Mesenchymal stem cell (in vitro differentiated cells and primary cell): ENCODE data around the gene PFKP.

Experiments used
- DNase-seq: peaks from one replicate; pipeline ENCODE4 v3.0.0-alpha.2; 2013
- H2AFZ ChIP-seq: one replicate; pipeline ENCODE4 v1.6.1; 2013; ENCODE audit warnings: low read depth, mild to moderate bottlenecking, control low read depth, inconsistent platforms, low read length, moderate library complexity
- H2AK5ac ChIP-seq: 2 replicates; pipeline ENCODE4 v1.6.1; 2013; ENCODE audit warnings: low read length, moderate library complexity, mild to moderate bottlenecking, inconsistent platforms; ENCODE audit not compliant: severe bottlenecking
- H2BK120ac ChIP-seq: one replicate; pipeline ENCODE4 v1.6.1; 2013; ENCODE audit warnings: low read depth, mild to moderate bottlenecking, inconsistent platforms, low read length, moderate library complexity
- H2BK12ac ChIP-seq, 2 experiments: one replicate each; pipeline ENCODE4 v1.6.1; 2013; ENCODE audit warnings: inconsistent platforms in 2 of 2, low read length in 2 of 2, mild to moderate bottlenecking in 2 of 2, moderate library complexity in 2 of 2, control low read depth in 1 of 2
- H2BK15ac ChIP-seq: one replicate; pipeline ENCODE4 v1.6.1; 2013; ENCODE audit warnings: mild to moderate bottlenecking, low read depth, inconsistent platforms; ENCODE audit not compliant: poor library complexity, severe bottlenecking
- H2BK5ac ChIP-seq: 2 replicates; pipeline ENCODE4 v1.6.1; 2013; ENCODE audit warnings: low read depth, mild to moderate bottlenecking, low read length, control low read depth, inconsistent platforms; ENCODE audit not compliant: poor library complexity, severe bottlenecking
- H3K14ac ChIP-seq, 2 experiments: one replicate each; pipeline ENCODE4 v1.6.1; 2013; ENCODE audit warnings: inconsistent platforms in 2 of 2, low read length in 2 of 2, control low read depth in 1 of 2, mild to moderate bottlenecking in 1 of 2, moderate library complexity in 1 of 2
- H3K18ac ChIP-seq, 2 experiments: one replicate each; pipeline ENCODE4 v1.6.1; 2013; ENCODE audit warnings: inconsistent platforms in 2 of 2, low read length in 2 of 2, control low read depth in 1 of 2, low read depth in 1 of 2, mild to moderate bottlenecking in 1 of 2
- H3K23ac ChIP-seq, 2 experiments: one replicate each; pipeline ENCODE4 v1.6.1; 2013; ENCODE audit warnings: inconsistent platforms in 2 of 2, low read length in 2 of 2, mild to moderate bottlenecking in 2 of 2, moderate library complexity in 2 of 2, control low read depth in 1 of 2
- H3K27ac ChIP-seq: 2 replicates; pipeline ENCODE4 v1.5.1; 2013; ENCODE audit warnings: mild to moderate bottlenecking, moderate library complexity, low read length, control low read depth, inconsistent platforms; ENCODE audit not compliant: poor library complexity, severe bottlenecking
- H3K27me3 ChIP-seq, 2 experiments: 2 replicates each; pipeline versions ENCODE4 v1.6.1 to v1.7.0; 2013; ENCODE audit warnings: low read length in 2 of 2, mild to moderate bottlenecking in 2 of 2, moderate library complexity in 2 of 2, control low read depth in 1 of 2, inconsistent platforms in 1 of 2; ENCODE audit not compliant: control insufficient read depth in 1 of 2, insufficient read depth in 1 of 2
- H3K36me3 ChIP-seq, 2 experiments: 2 replicates each; pipeline versions ENCODE4 v1.6.1 to v1.7.0; 2013; ENCODE audit warnings: low read length in 2 of 2, control low read depth in 1 of 2, inconsistent platforms in 1 of 2, low read depth in 1 of 2, mild to moderate bottlenecking in 1 of 2; ENCODE audit not compliant: insufficient read depth in 2 of 2, control insufficient read depth in 1 of 2
- H3K4ac ChIP-seq, 2 experiments: one replicate each; pipeline ENCODE4 v1.6.1; 2013; ENCODE audit warnings: inconsistent platforms in 2 of 2, low read length in 2 of 2, mild to moderate bottlenecking in 2 of 2, moderate library complexity in 2 of 2, control low read depth in 1 of 2, low read depth in 1 of 2
- H3K4me1 ChIP-seq: 2 replicates; pipeline ENCODE4 v1.6.1; 2013; ENCODE audit warnings: low read depth, low read length, control low read depth; ENCODE audit not compliant: control insufficient read depth, insufficient read depth
- H3K4me2 ChIP-seq: 2 replicates; pipeline ENCODE4 v1.6.1; 2013; ENCODE audit warnings: low read length, mild to moderate bottlenecking, inconsistent platforms; ENCODE audit not compliant: poor library complexity, severe bottlenecking
- H3K4me3 ChIP-seq, 2 experiments: 2 replicates each; pipeline versions ENCODE4 v1.5.1 to v1.7.0; 2013; ENCODE audit warnings: low read length in 2 of 2, mild to moderate bottlenecking in 2 of 2, control low read depth in 1 of 2, low read depth in 1 of 2; ENCODE audit not compliant: insufficient read depth in 1 of 2
- H3K79me1 ChIP-seq: replicated peaks from 2 replicates; pipeline ENCODE4 v1.6.1; 2013; ENCODE audit warnings: mild to moderate bottlenecking, control low read depth, low read length, inconsistent platforms; ENCODE audit not compliant: poor library complexity, severe bottlenecking
- H3K9ac ChIP-seq: 2 replicates; pipeline ENCODE4 v1.7.0; 2013; ENCODE audit warnings: mild to moderate bottlenecking, low read length, moderate library complexity
- H3K9me3 ChIP-seq: 2 replicates; pipeline ENCODE4 v1.7.0; 2013; ENCODE audit warnings: mild to moderate bottlenecking, low read length; ENCODE audit not compliant: control insufficient read depth
- H4K8ac ChIP-seq: one replicate; pipeline ENCODE4 v1.6.1; 2013; ENCODE audit warnings: inconsistent platforms, mild to moderate bottlenecking, low read length, moderate library complexity
- H4K91ac ChIP-seq: one replicate; pipeline ENCODE4 v1.6.1; 2013; ENCODE audit warnings: mild to moderate bottlenecking, low read length, inconsistent platforms
- whole genome bisulfite sequencing: methylation state at CpG from one replicate; pipeline ENCODE4 v1.1.7; 2013; ENCODE audit warnings: mixed read lengths; 5-methylcytosine and 5-hydroxymethylcytosine counted together

PFKP gene

DNA sequence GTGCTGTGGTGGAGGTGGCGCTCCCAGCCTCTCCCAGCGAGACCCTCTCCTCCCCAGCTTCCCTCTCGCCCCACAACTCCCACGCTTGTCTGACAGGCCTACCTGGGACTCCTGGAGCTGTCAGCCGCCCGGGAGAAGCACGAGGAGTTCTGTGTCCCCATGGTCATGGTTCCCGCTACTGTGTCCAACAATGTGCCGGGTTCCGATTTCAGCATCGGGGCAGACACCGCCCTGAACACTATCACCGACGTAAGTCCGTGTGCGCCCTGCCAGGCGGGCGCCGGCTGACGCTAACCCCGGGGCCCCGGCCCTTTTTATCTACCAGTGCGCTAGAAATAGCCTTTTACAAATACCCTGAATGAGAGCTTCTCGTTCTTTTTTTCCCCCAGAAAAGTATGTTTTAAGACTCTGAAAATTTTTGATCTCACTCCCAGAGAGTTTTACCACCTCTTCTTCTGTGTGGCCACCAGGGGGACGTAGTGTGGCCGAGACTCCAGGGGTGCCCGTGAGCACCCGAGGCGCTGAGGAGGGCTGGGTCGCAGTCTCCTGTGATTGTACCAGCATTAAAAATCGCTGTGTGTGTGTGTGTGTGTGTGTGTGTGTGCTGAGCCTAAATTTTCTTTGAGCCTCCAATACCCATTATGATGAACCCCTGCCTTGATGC lies 52.6 kb downstream of the PFKP start:
- H4K91ac ChIP-seq: no peak overlapping the region
- whole genome bisulfite sequencing: 97% methylated on average over 30 of the region's 31 CpGs
- no peak overlapping the region for H2BK5ac ChIP-seq
- H3K14ac ChIP-seq: no peak overlapping the region
- H3K9me3 ChIP-seq: no peaks in the 10 kb centered on the region
- H3K4me1 ChIP-seq: peaks cover 6% of the 10 kb centered on the region
- no peak overlapping the region for H2BK15ac ChIP-seq
- no peak overlapping the region for H3K9ac ChIP-seq
- no peak overlapping the region for H4K8ac ChIP-seq
- H3K27ac ChIP-seq: no peak overlapping the region
- H3K4ac ChIP-seq: no peak overlapping the region
- H3K18ac ChIP-seq: no peak overlapping the region
- H2BK12ac ChIP-seq: no peak overlapping the region
- no peak overlapping the region for H2AFZ ChIP-seq
- H2BK120ac ChIP-seq: no peak overlapping the region
- no peak overlapping the region for H2AK5ac ChIP-seq
- H3K79me1 ChIP-seq: peaks cover 21% of the 10 kb centered on the region
- H3K4me3 ChIP-seq: no peak overlapping the region
- no peaks in the 10 kb centered on the region for H3K27me3 ChIP-seq
- no peak overlapping the region for H3K23ac ChIP-seq
- DNase-seq: peak; percentile 31
- H3K4me2 ChIP-seq: no peak overlapping the region
- H3K36me3 ChIP-seq: peaks cover 55 to 76% of the 10 kb centered on the region in 2 experiments

DNA sequence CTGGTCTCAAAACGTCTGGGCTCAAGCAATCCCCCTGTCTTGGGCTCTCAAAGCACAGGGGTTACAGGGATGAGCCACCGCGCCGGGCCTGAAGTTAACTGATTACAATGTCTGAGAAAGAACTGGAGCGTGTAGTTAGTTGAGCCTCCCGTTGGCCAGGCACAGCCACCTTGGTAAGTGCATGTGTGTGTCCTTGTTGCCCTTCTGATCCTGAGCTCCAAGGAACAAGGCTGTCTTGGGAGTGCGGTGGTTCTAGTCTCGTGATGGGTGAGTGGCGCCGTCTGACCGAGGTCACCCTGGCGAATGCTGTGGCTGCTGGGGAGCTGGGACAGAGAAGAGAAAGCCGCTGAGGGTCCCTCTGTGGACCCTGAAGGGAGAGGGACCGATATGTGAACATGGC lies 54.7 kb downstream of the PFKP start:
- 93% methylated on average over 14 of the region's 14 CpGs for WGBS
- peaks cover 21% of the 10 kb centered on the region for H3K79me1 ChIP-seq

DNA sequence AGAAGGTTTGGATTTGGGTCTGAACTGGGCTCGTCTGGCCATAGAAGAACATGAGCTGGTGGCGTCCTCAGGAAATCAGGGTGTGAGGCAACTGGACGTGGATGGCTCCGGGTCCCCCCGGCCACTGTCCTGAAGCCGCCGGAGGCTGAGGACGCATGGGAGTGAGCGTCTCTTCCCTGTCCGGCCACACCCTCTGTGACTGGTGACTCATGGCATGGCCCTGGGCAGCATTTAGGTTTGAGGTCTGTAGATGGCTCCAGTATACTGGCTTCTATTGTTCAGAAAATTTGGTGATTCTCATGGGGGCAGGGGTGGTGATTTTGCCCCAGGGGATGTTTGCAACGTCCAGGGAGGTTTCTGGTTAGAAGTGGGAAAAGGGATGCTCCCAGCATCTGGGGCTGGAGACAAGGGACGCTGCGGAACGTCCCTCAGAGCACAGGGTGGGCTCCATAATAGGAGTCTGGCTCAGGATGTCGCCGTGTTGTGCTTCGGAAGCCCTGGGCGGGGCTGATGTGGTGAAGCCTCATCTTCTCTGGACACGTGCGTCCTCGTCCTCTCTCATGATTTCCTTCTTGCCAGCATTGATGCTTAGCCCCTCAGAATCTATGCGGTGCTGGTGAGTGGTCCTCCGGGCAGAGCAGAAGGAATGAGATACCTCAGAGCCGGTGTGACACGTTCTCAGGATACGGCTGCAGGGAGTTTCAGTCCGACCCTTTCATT lies 55.3 kb downstream of the PFKP start:
- Histone ChIP-seq H3K18ac (no peak overlapping the region), H3K9me3 (no peaks in the 10 kb centered on the region), H4K91ac (no peak overlapping the region), H3K4me2 (no peak overlapping the region), H3K4ac (no peak overlapping the region), H3K4me1 (peaks cover 26% of the 10 kb centered on the region), H3K79me1 (peaks cover 18% of the 10 kb centered on the region), H2AK5ac (no peak overlapping the region), H2AFZ (no peak overlapping the region), H3K27me3 (no peaks in the 10 kb centered on the region), H3K36me3 (peaks cover 36 to 74% of the 10 kb centered on the region in 2 experiments), H3K14ac (no peak overlapping the region), H2BK5ac (no peak overlapping the region), H2BK15ac (no peak overlapping the region), H3K9ac (no peak overlapping the region), H3K27ac (no peak overlapping the region), H3K4me3 (no peak overlapping the region), H2BK120ac (no peak overlapping the region), H3K23ac (no peak overlapping the region), H2BK12ac (no peak overlapping the region), H4K8ac (no peak overlapping the region)
- no peak for DNase-seq
- 91% methylated on average over 27 of the region's 27 CpGs for WGBS

More for the DNA sequence above, 54.7 kb downstream of the PFKP start:
- Histone ChIP-seq H2BK120ac (no peak overlapping the region), H3K36me3 (peaks cover 42 to 75% of the 10 kb centered on the region in 2 experiments), H3K9ac (no peak overlapping the region), H2BK5ac (no peak overlapping the region), H3K14ac (no peak overlapping the region), H4K8ac (no peak overlapping the region), H3K18ac (no peak overlapping the region), H3K27me3 (no peaks in the 10 kb centered on the region), H3K4me1 (peaks cover 23% of the 10 kb centered on the region), H2BK15ac (no peak overlapping the region), H2AFZ (no peak overlapping the region), H3K9me3 (no peaks in the 10 kb centered on the region), H3K4me2 (no peak overlapping the region), H2BK12ac (no peak overlapping the region), H3K23ac (no peak overlapping the region), H3K4ac (no peak overlapping the region), H4K91ac (no peak overlapping the region), H2AK5ac (no peak overlapping the region), H3K27ac (no peak overlapping the region), H3K4me3 (no peak overlapping the region)
- DNase-seq: no peak

DNA sequence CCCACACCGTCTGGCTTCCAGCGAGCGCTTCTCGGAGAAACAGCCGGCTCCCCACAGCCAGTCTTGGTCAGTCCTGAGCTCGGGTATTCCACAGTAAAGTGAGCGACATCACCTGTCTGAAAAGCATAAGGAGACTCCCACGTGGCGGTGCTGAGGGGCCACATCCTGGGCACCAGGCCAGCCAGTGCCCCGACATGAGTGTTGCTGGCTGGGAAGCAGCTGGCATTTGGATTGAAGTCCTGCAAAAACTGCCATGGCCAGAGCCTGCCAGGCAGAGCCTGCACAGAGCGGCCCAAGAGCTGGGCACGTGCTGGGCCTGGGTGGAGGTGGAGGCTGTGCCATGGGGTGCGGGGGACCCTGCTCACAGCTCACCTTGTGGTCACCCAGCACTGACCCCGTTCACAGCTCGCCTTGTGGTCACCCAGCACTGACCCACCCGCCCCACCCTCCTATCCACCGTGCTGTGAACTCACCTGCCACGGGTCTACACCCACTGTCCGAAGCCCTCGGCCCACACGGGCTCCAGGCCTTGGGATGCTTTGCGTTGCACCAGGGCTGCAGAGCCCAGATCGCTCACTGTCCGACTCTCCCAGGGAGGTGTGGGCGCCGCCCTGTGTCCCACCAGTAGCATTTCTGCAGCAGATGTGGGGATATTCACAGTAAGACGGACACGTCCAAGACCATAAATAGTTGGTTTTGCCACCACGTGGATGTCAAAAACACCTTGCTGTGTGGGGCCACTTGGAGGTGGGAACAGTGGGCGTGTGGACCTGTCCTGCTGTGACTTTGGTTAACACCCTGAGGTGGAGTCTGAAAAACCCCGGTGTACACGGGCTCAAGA lies 56.4 kb downstream of the PFKP start:
- Histone ChIP-seq H2BK5ac (no peak overlapping the region), H2BK12ac (no peak overlapping the region), H3K4me3 (no peak overlapping the region), H2AK5ac (no peak overlapping the region), H3K79me1 (peaks cover 23% of the 10 kb centered on the region), H3K27ac (no peak overlapping the region), H3K23ac (no peak overlapping the region), H3K27me3 (no peaks in the 10 kb centered on the region), H3K4ac (no peak overlapping the region), H2AFZ (no peak overlapping the region), H4K91ac (no peak overlapping the region), H2BK120ac (no peak overlapping the region), H3K18ac (no peak overlapping the region), H2BK15ac (no peak overlapping the region), H3K9ac (no peak overlapping the region), H3K4me2 (no peak overlapping the region), H3K36me3 (peaks cover 28 to 77% of the 10 kb centered on the region in 2 experiments), H3K9me3 (no peaks in the 10 kb centered on the region), H4K8ac (no peak overlapping the region), H3K4me1 (peaks cover 29% of the 10 kb centered on the region), H3K14ac (no peak overlapping the region)
- 86% methylated on average over 32 of the region's 32 CpGs for WGBS
- no peak for DNase-seq
